Measurements from ENCODE around the gene TMEM121B.
"Not testable (repeated sequence)": the region's sequence is repeated elsewhere in the genome, so short reads cannot be mapped to it uniquely, and the experiment has no call there.

The TMEM121B gene

DNA sequence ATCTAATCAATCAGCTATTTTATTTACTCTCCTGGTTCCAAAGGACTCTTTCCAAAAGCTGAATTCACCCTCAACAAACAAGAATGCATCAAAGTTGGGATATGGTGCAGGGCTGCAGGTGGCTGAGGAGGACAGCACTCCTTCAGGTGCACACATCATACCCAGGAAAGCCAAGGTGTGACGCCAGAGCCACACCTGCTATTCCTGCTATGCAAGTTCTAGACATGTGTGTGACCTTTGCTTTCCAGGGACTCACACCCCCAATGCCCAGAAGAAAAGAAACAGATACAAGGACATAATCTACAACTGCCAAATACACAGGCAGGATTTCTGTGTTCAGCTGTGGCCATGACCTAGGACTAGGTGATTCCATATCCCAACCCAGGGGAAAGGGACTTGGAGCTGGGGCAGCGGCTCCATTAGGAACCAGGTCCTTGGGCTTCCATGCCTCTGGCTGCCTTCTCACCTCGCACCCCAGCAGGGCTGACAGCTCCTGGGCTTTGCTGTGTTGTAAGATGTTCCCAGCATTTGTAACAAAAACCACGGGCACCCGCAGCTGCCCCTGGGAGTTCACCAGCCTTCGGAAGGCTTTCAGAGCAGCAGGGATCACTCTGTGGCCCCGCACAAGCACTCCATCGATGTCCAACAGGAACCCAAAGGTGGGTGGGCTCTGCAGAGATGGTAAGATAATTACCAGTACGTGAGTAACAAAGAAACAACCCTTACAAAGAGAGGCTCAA lies 28.1 kb upstream of the TMEM121B start:
- no peaks in the 10 kb centered on the region for H3K9me3 ChIP-seq (ENCODE audit: control extremely low read depth in 1 of 5, control insufficient read depth in 4 of 5, insufficient read depth in 2 of 5, low read depth in 1 of 5, low read length in 4 of 5)
- H3K4me1 ChIP-seq (ENCODE audit: control extremely low read depth in 1 of 4, control insufficient read depth in 4 of 4, insufficient read depth in 4 of 4, low read length in 3 of 4): no peaks in the 10 kb centered on the region
- WGBS (ENCODE audit: insufficient coverage): 100% methylated on average over 7 of the region's 9 CpGs
- no peak for DNase-seq
- H3K27ac ChIP-seq (ENCODE audit: insufficient read depth in 1 of 2, low read depth in 1 of 2, low read length in 2 of 2, poor library complexity in 1 of 2, severe bottlenecking in 2 of 2): no peak overlapping the region
- ChIA-PET CTCF (interaction anchor here (1.6 kb wide), 1 partner anchor 352 kb away, joined by 3 read pairs; no protein-coding TSS in a partner anchor), POLR2A (no interaction called here)
- no peaks in the 10 kb centered on the region for H3K27me3 ChIP-seq (replicated peaks in 2 of 5; ENCODE audit: control insufficient read depth in 4 of 5, insufficient read depth in 5 of 5, low read length in 4 of 5)
- peaks cover 2 to 29% (median 12%) of the 10 kb centered on the region in 4 experiments for H3K36me3 ChIP-seq (ENCODE audit: control insufficient read depth in 4 of 4, insufficient read depth in 4 of 4, low read length in 3 of 4)
- no peak overlapping the region for H3K4me3 ChIP-seq (ENCODE audit: control insufficient read depth in 1 of 7, extremely low read depth in 1 of 7, insufficient read depth in 4 of 7, low read depth in 2 of 7, low read length in 6 of 7)

- DNase-seq; H3K4me3 ChIP-seq (ENCODE audit: control insufficient read depth in 1 of 7, extremely low read depth in 1 of 7, insufficient read depth in 4 of 7, low read depth in 2 of 7, low read length in 6 of 7); H3K4me1 ChIP-seq (ENCODE audit: control extremely low read depth in 1 of 4, control insufficient read depth in 4 of 4, insufficient read depth in 4 of 4, low read length in 3 of 4); H3K9me3 ChIP-seq (ENCODE audit: control extremely low read depth in 1 of 5, control insufficient read depth in 4 of 5, insufficient read depth in 2 of 5, low read depth in 1 of 5, low read length in 4 of 5); H3K27ac ChIP-seq (ENCODE audit: insufficient read depth in 1 of 2, low read depth in 1 of 2, low read length in 2 of 2, poor library complexity in 1 of 2, severe bottlenecking in 2 of 2); POLR2A ChIA-PET; H3K27me3 ChIP-seq (replicated peaks in 2 of 5; ENCODE audit: control insufficient read depth in 4 of 5, insufficient read depth in 5 of 5, low read length in 4 of 5): not testable (repeated sequence)
- WGBS (ENCODE audit: insufficient coverage): 94% methylated on average over 20 of the region's 30 CpGs
- H3K36me3 ChIP-seq (ENCODE audit: control insufficient read depth in 4 of 4, insufficient read depth in 4 of 4, low read length in 3 of 4): peaks cover 2 to 44% (median 22%) of the 10 kb centered on the region in 4 experiments
- CTCF ChIA-PET: interaction anchor here (0.8 to 1.0 kb wide), 2 partner anchors 10 to 354 kb away, joined by 3 to 5 read pairs; no protein-coding TSS in a partner anchor
Observed at GRCh38 chr22:17147458-17147857, 26.3 kb upstream of the TMEM121B start.

- H3K4me3 ChIP-seq (ENCODE audit: control insufficient read depth in 1 of 7, extremely low read depth in 1 of 7, insufficient read depth in 4 of 7, low read depth in 2 of 7, low read length in 6 of 7): no peak overlapping the region
- DNase-seq: no peak
- ChIA-PET CTCF (no interaction called here), POLR2A (no interaction called here)
- 96% methylated on average over 7 of the region's 8 CpGs for WGBS (ENCODE audit: insufficient coverage)
- H3K9me3 ChIP-seq (ENCODE audit: control extremely low read depth in 1 of 5, control insufficient read depth in 4 of 5, insufficient read depth in 2 of 5, low read depth in 1 of 5, low read length in 4 of 5): no peaks in the 10 kb centered on the region
- H3K4me1 ChIP-seq (ENCODE audit: control extremely low read depth in 1 of 4, control insufficient read depth in 4 of 4, insufficient read depth in 4 of 4, low read length in 3 of 4): no peaks in the 10 kb centered on the region
- H3K27me3 ChIP-seq (replicated peaks in 2 of 5; ENCODE audit: control insufficient read depth in 4 of 5, insufficient read depth in 5 of 5, low read length in 4 of 5): no peaks in the 10 kb centered on the region
- H3K27ac ChIP-seq (ENCODE audit: insufficient read depth in 1 of 2, low read depth in 1 of 2, low read length in 2 of 2, poor library complexity in 1 of 2, severe bottlenecking in 2 of 2): no peak overlapping the region
- H3K36me3 ChIP-seq (ENCODE audit: control insufficient read depth in 4 of 4, insufficient read depth in 4 of 4, low read length in 3 of 4): peaks cover 3 to 67% (median 32%) of the 10 kb centered on the region in 4 experiments
Observed at GRCh38 chr22:17145021-17145680, 24.0 kb upstream of the TMEM121B start.

DNA sequence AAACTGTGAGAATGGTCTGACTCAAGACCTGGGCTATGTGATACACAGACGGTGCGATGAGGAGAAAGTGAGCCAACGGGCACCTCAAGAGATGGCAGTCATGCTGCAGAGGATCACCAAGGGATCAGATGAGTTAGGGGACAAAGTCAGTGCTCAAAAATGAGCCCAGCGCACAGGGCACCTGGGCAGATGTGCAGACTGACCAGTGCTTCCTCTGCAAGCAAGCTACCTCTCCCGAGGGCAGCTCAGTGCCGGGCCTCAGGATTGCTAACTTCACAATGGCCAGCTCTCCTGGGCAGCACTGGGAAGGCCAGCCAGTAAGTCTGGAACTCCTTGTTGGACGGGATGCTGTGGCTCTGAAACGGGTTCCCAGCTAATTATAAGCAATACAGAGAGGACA lies 22.7 kb upstream of the TMEM121B start:
- Histone ChIP-seq H3K27me3 (replicated peaks in 2 of 5; ENCODE audit: control insufficient read depth in 4 of 5, insufficient read depth in 5 of 5, low read length in 4 of 5) (no peaks in the 10 kb centered on the region), H3K4me1 (ENCODE audit: control extremely low read depth in 1 of 4, control insufficient read depth in 4 of 4, insufficient read depth in 4 of 4, low read length in 3 of 4) (no peaks in the 10 kb centered on the region), H3K27ac (ENCODE audit: insufficient read depth in 1 of 2, low read depth in 1 of 2, low read length in 2 of 2, poor library complexity in 1 of 2, severe bottlenecking in 2 of 2) (no peak overlapping the region), H3K4me3 (ENCODE audit: control insufficient read depth in 1 of 7, extremely low read depth in 1 of 7, insufficient read depth in 4 of 7, low read depth in 2 of 7, low read length in 6 of 7) (no peak overlapping the region), H3K9me3 (ENCODE audit: control extremely low read depth in 1 of 5, control insufficient read depth in 4 of 5, insufficient read depth in 2 of 5, low read depth in 1 of 5, low read length in 4 of 5) (no peaks in the 10 kb centered on the region), H3K36me3 (ENCODE audit: control insufficient read depth in 4 of 4, insufficient read depth in 4 of 4, low read length in 3 of 4) (peaks cover 5 to 65% (median 36%) of the 10 kb centered on the region in 4 experiments)
- DNase-seq: no peak
- CTCF ChIA-PET: interaction anchor here (0.6 kb wide), 1 partner anchor 314 kb away, joined by 3 read pairs; no protein-coding TSS in a partner anchor
- WGBS (ENCODE audit: insufficient coverage): 100% methylated on average over 8 of the region's 8 CpGs
- POLR2A ChIA-PET: no interaction called here

- Histone ChIP-seq H3K27ac (ENCODE audit: insufficient read depth in 1 of 2, low read depth in 1 of 2, low read length in 2 of 2, poor library complexity in 1 of 2, severe bottlenecking in 2 of 2) (no peak overlapping the region), H3K27me3 (replicated peaks in 2 of 5; ENCODE audit: control insufficient read depth in 4 of 5, insufficient read depth in 5 of 5, low read length in 4 of 5) (no peaks in the 10 kb centered on the region), H3K9me3 (ENCODE audit: control extremely low read depth in 1 of 5, control insufficient read depth in 4 of 5, insufficient read depth in 2 of 5, low read depth in 1 of 5, low read length in 4 of 5) (no peaks in the 10 kb centered on the region), H3K36me3 (ENCODE audit: control insufficient read depth in 4 of 4, insufficient read depth in 4 of 4, low read length in 3 of 4) (peaks cover 6 to 68% (median 38%) of the 10 kb centered on the region in 4 experiments), H3K4me1 (ENCODE audit: control extremely low read depth in 1 of 4, control insufficient read depth in 4 of 4, insufficient read depth in 4 of 4, low read length in 3 of 4) (no peaks in the 10 kb centered on the region), H3K4me3 (ENCODE audit: control insufficient read depth in 1 of 7, extremely low read depth in 1 of 7, insufficient read depth in 4 of 7, low read depth in 2 of 7, low read length in 6 of 7) (peak overlapping the region in 1 of 7 experiments; percentile 1)
- DNase-seq: no peak
- 95% methylated on average over 9 of the region's 9 CpGs for WGBS (ENCODE audit: insufficient coverage)
- POLR2A ChIA-PET: no interaction called here
- CTCF ChIA-PET: no interaction called here
Observed at GRCh38 chr22:17143101-17143500, 21.9 kb upstream of the TMEM121B start.

DNA sequence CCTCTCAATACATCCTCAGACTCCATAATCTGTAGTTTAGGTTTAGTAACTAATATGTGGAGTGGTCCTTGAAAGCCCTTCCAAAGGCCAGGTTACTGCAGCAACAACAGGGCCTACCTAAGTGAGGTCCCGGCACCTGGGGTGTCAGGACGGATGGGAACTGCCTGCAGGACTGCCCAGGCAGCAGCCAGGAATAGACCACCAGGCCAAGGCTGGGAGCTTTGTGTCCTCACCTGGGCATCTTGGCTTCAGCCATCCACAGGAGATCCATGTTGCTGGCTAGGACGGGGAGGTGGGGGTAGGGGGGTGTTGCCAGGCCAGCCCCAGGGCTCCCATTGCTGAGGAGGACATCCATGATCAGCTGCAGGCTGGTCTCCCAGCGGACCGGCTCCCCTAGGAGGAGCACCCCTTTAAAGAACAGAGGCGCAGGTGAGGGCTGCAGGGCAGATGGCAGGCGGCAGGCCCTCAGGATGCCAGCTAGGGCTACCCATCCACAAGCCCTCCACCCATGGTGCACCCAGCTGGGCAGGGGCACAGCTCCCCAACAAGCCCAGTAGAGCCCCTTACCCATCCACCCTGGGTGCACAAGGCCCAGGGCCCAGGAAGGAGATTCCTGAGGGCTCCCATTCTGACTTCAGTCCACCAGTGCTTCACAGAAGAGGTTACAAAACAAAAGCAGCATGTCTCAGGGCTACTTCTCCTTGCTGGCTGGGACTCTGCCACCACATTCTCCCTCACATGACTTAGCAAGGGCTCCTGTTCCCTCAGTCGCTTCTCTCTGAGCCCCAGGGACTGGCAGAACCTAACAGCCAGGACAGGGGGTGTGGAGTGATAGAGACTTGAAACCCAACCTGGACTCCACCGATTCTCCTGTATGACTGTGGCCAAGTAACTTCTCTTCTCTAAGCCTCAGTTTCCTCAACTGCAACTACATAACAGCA lies 19.9 kb upstream of the TMEM121B start:
- Histone ChIP-seq H3K36me3 (ENCODE audit: control insufficient read depth in 4 of 4, insufficient read depth in 4 of 4, low read length in 3 of 4) (peaks cover 6 to 71% (median 41%) of the 10 kb centered on the region in 4 experiments), H3K4me1 (ENCODE audit: control extremely low read depth in 1 of 4, control insufficient read depth in 4 of 4, insufficient read depth in 4 of 4, low read length in 3 of 4) (no peaks in the 10 kb centered on the region), H3K27me3 (replicated peaks in 2 of 5; ENCODE audit: control insufficient read depth in 4 of 5, insufficient read depth in 5 of 5, low read length in 4 of 5) (no peaks in the 10 kb centered on the region), H3K4me3 (ENCODE audit: control insufficient read depth in 1 of 7, extremely low read depth in 1 of 7, insufficient read depth in 4 of 7, low read depth in 2 of 7, low read length in 6 of 7) (no peak overlapping the region), H3K27ac (ENCODE audit: insufficient read depth in 1 of 2, low read depth in 1 of 2, low read length in 2 of 2, poor library complexity in 1 of 2, severe bottlenecking in 2 of 2) (no peak overlapping the region), H3K9me3 (ENCODE audit: control extremely low read depth in 1 of 5, control insufficient read depth in 4 of 5, insufficient read depth in 2 of 5, low read depth in 1 of 5, low read length in 4 of 5) (no peaks in the 10 kb centered on the region)
- ChIA-PET POLR2A (no interaction called here), CTCF (no interaction called here)
- DNase-seq: no peak
- WGBS (ENCODE audit: insufficient coverage): 100% methylated on average over 4 of the region's 9 CpGs
